Femur (tissue), 1 donor: ENCODE measurements around the gene NT5C2.
A peak's percentile ranks its signal among the peaks of the same experiment; 100 is the strongest.
"Not testable (repeated sequence)": the region's sequence is repeated elsewhere in the genome, so short reads cannot be mapped to it uniquely, and the experiment has no call there.

ENCODE experiments used
- DNase-seq: peaks from one replicate; pipeline ENCODE4 v3.0.0-alpha.2; 2017

The NT5C2 gene

DNA sequence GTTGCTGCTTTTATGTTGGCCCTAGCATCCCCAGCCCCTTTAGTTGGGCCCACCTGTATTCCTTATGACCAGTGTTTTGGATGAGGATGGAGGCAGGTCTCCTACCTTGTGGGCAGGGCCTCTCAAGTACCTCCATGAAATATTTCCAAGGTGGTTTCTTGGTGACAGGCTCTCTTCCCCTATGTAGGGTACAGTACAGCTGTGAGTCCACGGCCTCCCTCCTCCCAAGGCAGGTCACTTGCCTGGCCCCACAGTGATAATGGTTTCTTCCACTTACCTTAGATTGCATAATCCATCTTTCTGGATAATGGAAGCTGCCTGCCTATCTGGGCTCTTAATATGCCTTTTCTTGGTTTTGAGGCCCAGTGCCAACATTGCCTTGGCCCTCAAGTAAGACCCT lies 110.4 kb downstream of the NT5C2 start:
- no peak for DNase-seq

- no peak for DNase-seq
These were observed 112.0 kb downstream of the NT5C2 start for GRCh38 chr10:103080891-103081581.

GRCh38 chr10:103079946-103080345 lies 113.1 kb downstream of the NT5C2 start:
- no peak for DNase-seq

- no peak for DNase-seq
These were observed 114.0 kb downstream of the NT5C2 start for GRCh38 chr10:103079100-103079499.

DNA sequence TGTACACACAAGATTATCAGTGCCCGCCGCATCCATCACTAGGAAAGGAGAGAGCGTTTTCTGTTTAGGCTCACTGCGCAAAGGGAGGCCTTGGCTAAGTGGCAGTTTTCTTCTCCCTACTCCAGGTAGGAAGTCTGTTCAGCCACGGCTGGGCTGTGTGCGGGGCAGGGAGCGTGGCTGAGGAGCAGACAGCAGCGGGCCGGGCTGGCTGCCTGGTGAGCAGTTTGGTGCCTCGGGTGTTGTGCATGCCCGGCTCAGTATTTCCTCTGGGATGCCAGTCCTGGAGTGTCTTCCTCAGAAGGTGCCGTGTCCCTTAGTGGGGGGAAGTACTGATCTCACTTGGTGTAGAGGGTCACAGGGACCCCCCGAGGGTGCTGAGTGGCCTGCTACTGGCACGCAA lies 114.4 kb downstream of the NT5C2 start:
- DNase-seq, result no peak

DNA sequence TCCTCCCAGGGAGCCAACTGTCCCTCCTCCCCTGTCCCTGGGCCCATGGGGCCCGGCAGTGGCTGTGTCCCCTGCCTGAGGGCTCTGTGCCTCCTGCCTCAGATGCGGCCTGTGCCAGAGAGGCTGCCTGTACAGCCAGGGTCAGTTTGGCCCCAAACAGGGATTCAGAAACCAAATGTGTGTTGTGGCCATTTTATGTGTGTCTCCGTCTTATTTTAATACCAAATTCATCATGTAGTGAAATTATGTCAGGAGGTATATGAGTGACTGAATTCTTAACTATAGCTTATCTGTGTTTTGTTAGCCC lies 114.8 kb downstream of the NT5C2 start:
- DNase-seq, result no peak

- DNase-seq, result no peak
These were observed 115.4 kb downstream of the NT5C2 start for GRCh38 chr10:103077491-103078308.

- DNase-seq, result no peak
These were observed 116.1 kb downstream of the NT5C2 start for GRCh38 chr10:103077020-103077419.

DNA sequence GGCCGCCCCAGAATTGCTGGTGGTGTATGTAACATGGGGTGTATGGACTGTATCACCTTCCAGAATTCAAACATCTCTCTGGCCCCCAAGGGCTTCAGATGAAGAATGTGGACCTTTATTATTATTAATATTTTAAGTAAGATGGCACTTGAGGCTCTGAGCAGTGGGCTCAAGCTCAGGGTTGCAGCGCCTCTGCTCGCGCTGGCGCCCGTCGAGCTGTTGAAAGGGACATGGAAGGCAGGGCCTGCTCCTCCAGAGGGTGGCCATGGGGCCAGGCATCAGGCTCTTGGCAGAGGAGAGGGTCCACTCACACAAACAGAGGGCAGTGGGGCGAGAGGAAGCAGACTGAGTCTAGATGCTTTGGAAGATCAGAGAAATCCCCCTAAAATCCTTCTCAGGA lies 120.2 kb downstream of the NT5C2 start:
- DNase-seq, result no peak

GRCh38 chr10:103072276-103072675 lies 120.8 kb downstream of the NT5C2 start:
- DNase-seq, result no peak

GRCh38 chr10:103069453-103070331 lies 123.4 kb downstream of the NT5C2 start:
- DNase-seq, result peak; percentile 59

DNA sequence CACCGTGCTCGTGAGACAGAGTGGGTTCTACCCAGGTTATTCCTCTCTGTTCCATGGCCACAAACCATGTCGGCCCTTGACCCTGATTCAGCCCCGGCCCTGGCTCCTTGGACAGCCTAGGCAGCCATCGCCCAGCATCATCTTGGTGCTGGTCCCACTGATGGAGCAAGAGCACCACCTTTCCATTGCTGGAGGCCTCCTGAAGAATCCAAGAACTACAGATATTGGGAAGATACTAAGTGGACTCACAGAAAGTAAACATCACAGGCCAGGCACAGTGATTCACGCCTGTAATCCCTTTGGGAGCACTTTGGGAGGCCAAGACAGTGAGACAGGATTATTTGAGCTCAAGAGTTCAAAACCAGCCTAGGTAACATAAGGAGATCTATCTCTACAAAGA lies 125.1 kb downstream of the NT5C2 start:
- no peak for DNase-seq

GRCh38 chr10:103067484-103067883 lies 125.6 kb downstream of the NT5C2 start:
- no peak for DNase-seq

DNA sequence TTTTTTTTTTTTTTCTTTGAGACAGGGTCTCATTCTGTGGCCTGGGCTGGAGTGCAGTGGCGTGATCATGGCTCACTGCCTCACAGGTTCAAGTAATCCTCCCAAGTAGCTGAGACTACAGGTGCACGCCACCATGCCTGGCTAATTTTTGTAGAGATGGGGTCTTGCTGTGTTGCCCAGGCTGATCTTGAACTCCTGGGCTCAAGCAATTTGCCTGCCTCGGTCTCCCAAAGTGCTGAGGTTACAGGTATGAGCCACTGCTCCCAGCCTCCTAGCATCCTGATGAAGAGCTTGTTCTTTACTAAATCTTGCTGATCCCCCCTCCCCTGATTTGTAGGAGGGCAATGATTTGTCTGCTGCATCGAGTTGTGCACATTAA lies 126.0 kb downstream of the NT5C2 start:
- not testable (repeated sequence) for DNase-seq

DNA sequence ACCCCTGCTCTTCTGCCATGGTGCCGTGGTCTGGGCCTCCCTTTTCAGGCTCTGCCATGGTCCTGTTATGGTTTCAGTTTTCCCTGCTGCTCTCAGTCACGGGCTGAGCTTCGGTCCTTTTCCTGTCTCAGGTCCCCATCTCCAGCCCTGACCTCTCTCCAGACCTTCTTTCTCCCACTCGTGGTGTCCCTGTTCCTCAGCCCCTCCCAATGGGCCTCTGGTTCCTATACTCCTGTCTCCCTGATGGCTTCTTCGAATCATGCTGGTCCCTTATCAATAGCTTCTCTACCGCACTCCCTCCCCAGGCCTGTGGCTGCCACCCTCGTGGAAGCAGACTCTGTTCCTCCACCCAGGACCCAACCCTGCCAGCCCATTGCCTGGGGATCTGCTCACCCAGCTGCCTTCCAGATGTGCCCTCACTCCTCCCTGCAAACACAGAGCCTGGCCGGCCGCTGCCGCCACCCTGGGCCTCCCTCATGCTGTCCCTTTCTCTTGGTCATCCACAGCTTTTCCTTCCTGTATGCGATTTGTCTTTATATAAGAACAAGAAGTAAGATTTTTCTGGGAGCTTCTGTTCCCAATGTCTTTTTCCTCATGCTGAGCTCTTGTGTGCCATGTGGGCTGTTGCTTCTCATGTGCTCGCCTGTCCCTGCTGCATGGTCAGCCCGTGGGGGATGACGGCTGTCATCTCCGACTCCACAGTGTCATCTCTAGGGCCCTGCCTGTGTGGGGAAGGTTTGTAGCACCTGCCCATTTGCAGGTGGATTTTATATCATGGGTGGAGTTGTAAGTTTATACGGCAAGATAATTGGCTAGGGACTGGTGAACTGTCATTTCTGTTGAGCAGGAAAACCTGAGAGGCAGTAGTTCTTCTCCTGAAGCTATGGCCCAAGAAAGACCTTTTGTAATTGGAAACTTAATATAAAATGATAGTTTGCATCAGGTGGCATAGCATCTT lies 126.7 kb downstream of the NT5C2 start:
- DNase-seq, result no peak

- DNase-seq, result no peak
These were observed 128.1 kb downstream of the NT5C2 start for GRCh38 chr10:103064956-103065355.

GRCh38 chr10:103062854-103063590 lies 130.1 kb downstream of the NT5C2 start:
- no peak for DNase-seq

DNA sequence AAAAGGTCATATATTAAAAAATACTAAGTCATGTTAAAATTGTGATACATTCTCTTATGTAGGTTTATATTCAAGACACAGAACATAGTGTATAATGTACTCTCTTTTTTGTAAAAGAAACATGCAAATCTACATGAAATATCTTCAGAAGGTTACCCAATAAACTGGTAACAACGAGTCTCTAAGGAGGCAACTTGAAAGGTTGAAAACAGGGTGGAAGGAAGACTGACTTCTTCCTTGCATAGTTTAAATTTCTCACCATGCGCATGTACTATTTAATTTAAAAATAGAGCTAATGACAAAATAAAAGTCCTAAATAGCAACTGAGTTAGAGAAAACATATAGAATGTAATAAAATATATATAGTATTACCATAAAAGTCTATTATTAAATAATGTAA lies 132.5 kb downstream of the NT5C2 start:
- no peak for DNase-seq

DNA sequence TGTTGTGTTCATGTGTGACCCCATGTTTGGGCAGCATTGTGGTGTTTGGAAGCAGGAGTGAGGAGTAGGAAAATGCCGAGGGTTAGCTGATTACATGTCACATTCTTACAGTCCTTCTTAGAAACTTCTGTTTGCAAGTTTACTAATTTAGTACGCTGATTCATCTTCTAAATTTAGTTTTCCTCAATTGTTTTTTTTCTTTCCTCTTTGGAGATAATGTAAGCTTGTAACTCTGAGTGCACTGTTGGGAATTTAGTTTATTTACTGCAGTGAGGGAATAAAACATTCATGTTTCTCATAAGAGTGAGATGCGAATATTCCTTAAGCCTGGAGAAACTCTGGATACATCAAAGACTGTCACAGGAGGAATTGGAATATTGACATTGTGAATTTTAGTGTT lies 135.0 kb downstream of the NT5C2 start:
- DNase-seq, result no peak

DNA sequence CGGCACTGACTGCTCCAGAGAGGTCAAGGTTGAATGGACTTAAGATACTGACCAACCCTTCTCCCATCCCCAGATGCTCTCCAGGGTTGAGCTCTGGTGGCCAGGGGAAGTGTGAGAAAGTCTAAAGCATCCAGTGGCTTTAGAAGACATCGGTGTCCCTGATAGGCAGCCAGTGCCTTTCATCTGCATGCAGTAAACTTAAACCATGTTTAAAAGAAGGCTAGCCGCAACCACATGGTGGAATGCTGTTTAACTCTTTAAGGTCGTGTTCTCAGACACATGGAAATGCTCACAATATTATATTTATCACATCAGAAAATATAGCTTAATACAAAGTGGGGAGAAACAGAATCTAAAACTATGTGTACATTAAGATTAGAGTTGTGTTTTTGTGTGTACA lies 138.0 kb downstream of the NT5C2 start:
- DNase-seq, result no peak

GRCh38 chr10:103054621-103055020 lies 138.5 kb downstream of the NT5C2 start:
- no peak for DNase-seq
